Esophagus muscularis mucosa (tissue), 4 donors: Measurements from ENCODE around the gene TBC1D22A.

ENCODE experiments used
- EP300 ChIP-seq: sonication (generic); formaldehyde crosslinking; IDR thresholded peaks from one replicate; pipeline ENCODE4 v1.6.1; 2017; ENCODE audit warnings: antibody characterized with exemption
- POLR2A ChIP-seq: fragments of 450-650 bp; IDR thresholded peaks from one replicate; pipeline ENCODE4 v1.6.1; 2017; ENCODE audit warnings: antibody characterized with exemption, moderate library complexity, mild to moderate bottlenecking, low read depth
- POLR2AphosphoS5 ChIP-seq, 2 donors: sonication (generic); formaldehyde crosslinking; IDR thresholded peaks; one replicate each; pipeline ENCODE4 v1.6.1; 2017; ENCODE audit warnings: antibody characterized with exemption in 2 of 2
- TF ChIP-seq, protein P1 (sequence below), 3 experiments: fragments of 200-600 bp in 2 of 3; fragments of 450-650 bp in 1 of 3; sonication (generic) in 2 of 3; IDR thresholded peaks; one replicate each; pipeline ENCODE4 v1.5.1; 2017 to 2019; ENCODE audit warnings: antibody characterized with exemption in 3 of 3, mild to moderate bottlenecking in 2 of 3, moderate library complexity in 1 of 3

DNA sequence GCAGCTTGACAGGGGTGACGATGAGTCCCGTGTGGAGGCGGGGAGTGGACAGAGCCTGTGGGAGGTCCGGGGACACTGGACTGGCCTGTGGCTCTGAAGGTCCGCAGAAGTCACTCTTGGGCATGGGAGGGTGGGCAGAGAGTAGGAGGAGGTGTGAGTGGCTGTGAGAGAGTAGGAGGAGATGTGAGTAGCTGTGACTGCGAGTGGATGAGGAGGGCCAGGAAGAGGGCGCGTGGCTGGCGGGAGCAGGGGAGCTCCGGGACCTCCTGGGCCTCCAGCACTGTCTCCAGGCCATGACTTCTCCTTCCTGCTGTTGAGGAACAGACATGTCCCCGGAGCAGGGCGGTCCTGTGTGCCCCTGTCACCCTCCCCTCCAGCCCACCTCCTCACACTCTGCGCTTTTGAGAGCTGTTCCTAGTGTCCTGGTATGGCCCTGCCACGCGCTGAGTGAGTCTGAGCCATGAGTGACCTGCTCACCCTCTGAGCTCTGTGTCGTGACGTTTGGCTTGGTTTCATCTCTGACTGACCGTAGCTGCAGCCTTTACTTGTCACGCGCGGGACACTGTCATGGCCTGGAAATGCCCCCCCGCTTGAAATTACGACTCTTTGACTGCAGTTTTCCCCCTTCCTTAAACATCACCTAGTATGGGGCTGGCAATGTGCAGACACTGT lies 391.5 kb downstream of the TBC1D22A start:
- TF ChIP-seq POLR2A (no peak), POLR2AphosphoS5 (IDR thresholded peaks at IDR 0.05) (no peak), EP300 (no peak)
- TF ChIP-seq, protein P1, sequence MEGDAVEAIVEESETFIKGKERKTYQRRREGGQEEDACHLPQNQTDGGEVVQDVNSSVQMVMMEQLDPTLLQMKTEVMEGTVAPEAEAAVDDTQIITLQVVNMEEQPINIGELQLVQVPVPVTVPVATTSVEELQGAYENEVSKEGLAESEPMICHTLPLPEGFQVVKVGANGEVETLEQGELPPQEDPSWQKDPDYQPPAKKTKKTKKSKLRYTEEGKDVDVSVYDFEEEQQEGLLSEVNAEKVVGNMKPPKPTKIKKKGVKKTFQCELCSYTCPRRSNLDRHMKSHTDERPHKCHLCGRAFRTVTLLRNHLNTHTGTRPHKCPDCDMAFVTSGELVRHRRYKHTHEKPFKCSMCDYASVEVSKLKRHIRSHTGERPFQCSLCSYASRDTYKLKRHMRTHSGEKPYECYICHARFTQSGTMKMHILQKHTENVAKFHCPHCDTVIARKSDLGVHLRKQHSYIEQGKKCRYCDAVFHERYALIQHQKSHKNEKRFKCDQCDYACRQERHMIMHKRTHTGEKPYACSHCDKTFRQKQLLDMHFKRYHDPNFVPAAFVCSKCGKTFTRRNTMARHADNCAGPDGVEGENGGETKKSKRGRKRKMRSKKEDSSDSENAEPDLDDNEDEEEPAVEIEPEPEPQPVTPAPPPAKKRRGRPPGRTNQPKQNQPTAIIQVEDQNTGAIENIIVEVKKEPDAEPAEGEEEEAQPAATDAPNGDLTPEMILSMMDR (IDR thresholded peaks at IDR 0.05) = no peak
